Mesenchymal stem cell (in vitro differentiated cells and primary cell): ENCODE measurements around the gene ACBD4.

ENCODE experiments used
- DNase-seq: peaks from one replicate; pipeline ENCODE4 v3.0.0-alpha.2; 2013
- H2AFZ ChIP-seq: one replicate; pipeline ENCODE4 v1.6.1; 2013; ENCODE audit warnings: low read depth, mild to moderate bottlenecking, control low read depth, inconsistent platforms, low read length, moderate library complexity
- H2AK5ac ChIP-seq: 2 replicates; pipeline ENCODE4 v1.6.1; 2013; ENCODE audit warnings: low read length, moderate library complexity, mild to moderate bottlenecking, inconsistent platforms; ENCODE audit not compliant: severe bottlenecking
- H2BK120ac ChIP-seq: one replicate; pipeline ENCODE4 v1.6.1; 2013; ENCODE audit warnings: low read depth, mild to moderate bottlenecking, inconsistent platforms, low read length, moderate library complexity
- H2BK12ac ChIP-seq, 2 experiments: one replicate each; pipeline ENCODE4 v1.6.1; 2013; ENCODE audit warnings: inconsistent platforms in 2 of 2, low read length in 2 of 2, mild to moderate bottlenecking in 2 of 2, moderate library complexity in 2 of 2, control low read depth in 1 of 2
- H2BK15ac ChIP-seq: one replicate; pipeline ENCODE4 v1.6.1; 2013; ENCODE audit warnings: mild to moderate bottlenecking, low read depth, inconsistent platforms; ENCODE audit not compliant: poor library complexity, severe bottlenecking
- H2BK5ac ChIP-seq: 2 replicates; pipeline ENCODE4 v1.6.1; 2013; ENCODE audit warnings: low read depth, mild to moderate bottlenecking, low read length, control low read depth, inconsistent platforms; ENCODE audit not compliant: poor library complexity, severe bottlenecking
- H3K14ac ChIP-seq, 2 experiments: one replicate each; pipeline ENCODE4 v1.6.1; 2013; ENCODE audit warnings: inconsistent platforms in 2 of 2, low read length in 2 of 2, control low read depth in 1 of 2, mild to moderate bottlenecking in 1 of 2, moderate library complexity in 1 of 2
- H3K18ac ChIP-seq, 2 experiments: one replicate each; pipeline ENCODE4 v1.6.1; 2013; ENCODE audit warnings: inconsistent platforms in 2 of 2, low read length in 2 of 2, control low read depth in 1 of 2, low read depth in 1 of 2, mild to moderate bottlenecking in 1 of 2
- H3K23ac ChIP-seq, 2 experiments: one replicate each; pipeline ENCODE4 v1.6.1; 2013; ENCODE audit warnings: inconsistent platforms in 2 of 2, low read length in 2 of 2, mild to moderate bottlenecking in 2 of 2, moderate library complexity in 2 of 2, control low read depth in 1 of 2
- H3K27ac ChIP-seq: 2 replicates; pipeline ENCODE4 v1.5.1; 2013; ENCODE audit warnings: mild to moderate bottlenecking, moderate library complexity, low read length, control low read depth, inconsistent platforms; ENCODE audit not compliant: poor library complexity, severe bottlenecking
- H3K27me3 ChIP-seq, 2 experiments: 2 replicates each; pipeline versions ENCODE4 v1.6.1 to v1.7.0; 2013; ENCODE audit warnings: low read length in 2 of 2, mild to moderate bottlenecking in 2 of 2, moderate library complexity in 2 of 2, control low read depth in 1 of 2, inconsistent platforms in 1 of 2; ENCODE audit not compliant: control insufficient read depth in 1 of 2, insufficient read depth in 1 of 2
- H3K36me3 ChIP-seq, 2 experiments: 2 replicates each; pipeline versions ENCODE4 v1.6.1 to v1.7.0; 2013; ENCODE audit warnings: low read length in 2 of 2, control low read depth in 1 of 2, inconsistent platforms in 1 of 2, low read depth in 1 of 2, mild to moderate bottlenecking in 1 of 2; ENCODE audit not compliant: insufficient read depth in 2 of 2, control insufficient read depth in 1 of 2
- H3K4ac ChIP-seq, 2 experiments: one replicate each; pipeline ENCODE4 v1.6.1; 2013; ENCODE audit warnings: inconsistent platforms in 2 of 2, low read length in 2 of 2, mild to moderate bottlenecking in 2 of 2, moderate library complexity in 2 of 2, control low read depth in 1 of 2, low read depth in 1 of 2
- H3K4me1 ChIP-seq: 2 replicates; pipeline ENCODE4 v1.6.1; 2013; ENCODE audit warnings: low read depth, low read length, control low read depth; ENCODE audit not compliant: control insufficient read depth, insufficient read depth
- H3K4me2 ChIP-seq: 2 replicates; pipeline ENCODE4 v1.6.1; 2013; ENCODE audit warnings: low read length, mild to moderate bottlenecking, inconsistent platforms; ENCODE audit not compliant: poor library complexity, severe bottlenecking
- H3K4me3 ChIP-seq, 2 experiments: 2 replicates each; pipeline versions ENCODE4 v1.5.1 to v1.7.0; 2013; ENCODE audit warnings: low read length in 2 of 2, mild to moderate bottlenecking in 2 of 2, control low read depth in 1 of 2, low read depth in 1 of 2; ENCODE audit not compliant: insufficient read depth in 1 of 2
- H3K79me1 ChIP-seq: replicated peaks from 2 replicates; pipeline ENCODE4 v1.6.1; 2013; ENCODE audit warnings: mild to moderate bottlenecking, control low read depth, low read length, inconsistent platforms; ENCODE audit not compliant: poor library complexity, severe bottlenecking
- H3K9ac ChIP-seq: 2 replicates; pipeline ENCODE4 v1.7.0; 2013; ENCODE audit warnings: mild to moderate bottlenecking, low read length, moderate library complexity
- H3K9me3 ChIP-seq: 2 replicates; pipeline ENCODE4 v1.7.0; 2013; ENCODE audit warnings: mild to moderate bottlenecking, low read length; ENCODE audit not compliant: control insufficient read depth
- H4K8ac ChIP-seq: one replicate; pipeline ENCODE4 v1.6.1; 2013; ENCODE audit warnings: inconsistent platforms, mild to moderate bottlenecking, low read length, moderate library complexity
- H4K91ac ChIP-seq: one replicate; pipeline ENCODE4 v1.6.1; 2013; ENCODE audit warnings: mild to moderate bottlenecking, low read length, inconsistent platforms
- WGBS: methylation state at CpG from one replicate; pipeline ENCODE4 v1.1.7; 2013; ENCODE audit warnings: mixed read lengths; 5-methylcytosine and 5-hydroxymethylcytosine counted together

The ACBD4 gene

DNA sequence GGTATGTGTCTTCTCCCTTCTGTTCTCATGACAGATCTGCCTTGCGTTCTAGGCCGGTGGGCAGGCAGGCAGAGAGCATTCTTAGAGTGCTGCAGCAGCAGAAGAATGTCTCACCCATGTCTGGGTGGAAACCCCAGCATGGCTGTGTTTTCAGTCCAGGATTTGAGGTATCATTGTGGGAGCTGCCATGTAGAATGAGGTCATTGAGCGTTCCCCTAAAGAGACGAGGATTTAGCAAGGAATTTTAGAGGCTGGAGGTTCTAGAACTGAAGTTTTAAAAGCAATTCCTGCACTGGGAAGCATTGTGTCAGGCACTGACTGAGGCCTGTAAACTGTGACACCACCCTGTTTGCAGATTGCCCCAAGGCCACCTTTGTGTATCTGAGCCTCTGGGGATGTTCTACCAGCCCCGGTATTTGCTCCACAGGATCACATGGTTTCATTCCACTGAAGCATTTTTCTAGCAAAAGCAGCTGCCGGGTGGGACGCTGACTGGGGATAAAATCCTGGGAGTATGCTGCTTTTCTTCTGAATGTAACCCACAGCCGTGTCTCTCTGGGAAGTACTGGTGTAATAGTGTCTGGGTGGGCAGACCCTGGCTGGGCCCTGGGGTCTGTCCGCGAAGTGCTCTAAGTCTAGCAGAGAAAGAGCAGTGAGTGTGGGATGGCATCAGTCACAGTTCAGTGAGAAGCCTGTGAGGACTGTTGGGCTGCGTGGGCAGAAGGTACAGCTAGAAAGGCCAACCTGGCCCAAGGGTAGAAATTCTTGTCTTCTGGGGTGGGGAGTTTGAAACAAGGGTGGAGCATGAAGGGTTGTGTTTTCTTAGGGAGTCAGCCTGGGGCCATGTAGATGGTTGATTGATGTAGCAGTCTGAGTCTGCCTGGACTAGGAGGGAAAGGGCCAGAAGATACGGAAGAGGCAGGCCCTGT lies 33.3 kb upstream of the ACBD4 start:
- DNase-seq = peak; percentile 32
- H2AFZ ChIP-seq = no peak overlapping the region
- peaks cover 21% of the 10 kb centered on the region for H3K4me1 ChIP-seq
- H3K14ac ChIP-seq = no peak overlapping the region
- H2BK120ac ChIP-seq = no peak overlapping the region
- peaks cover 80 to 83% of the 10 kb centered on the region in 2 experiments for H3K36me3 ChIP-seq
- H2BK15ac ChIP-seq = no peak overlapping the region
- 96% methylated on average over 12 of the region's 12 CpGs for WGBS
- H2BK5ac ChIP-seq = no peak overlapping the region
- H3K23ac ChIP-seq = no peak overlapping the region
- H3K18ac ChIP-seq = no peak overlapping the region
- H3K9ac ChIP-seq = peak overlapping the region; percentile 70
- no peak overlapping the region for H4K8ac ChIP-seq
- peak overlapping the region; percentile 67 for H2AK5ac ChIP-seq
- H3K4me2 ChIP-seq = no peak overlapping the region
- peak overlapping the region; percentile 80 for H3K27ac ChIP-seq
- H3K4ac ChIP-seq = no peak overlapping the region
- no peaks in the 10 kb centered on the region for H3K9me3 ChIP-seq
- H4K91ac ChIP-seq = no peak overlapping the region
- peaks cover 27% of the 10 kb centered on the region for H3K79me1 ChIP-seq
- no peak overlapping the region for H3K4me3 ChIP-seq
- H2BK12ac ChIP-seq = no peak overlapping the region
- H3K27me3 ChIP-seq = no peaks in the 10 kb centered on the region

DNA sequence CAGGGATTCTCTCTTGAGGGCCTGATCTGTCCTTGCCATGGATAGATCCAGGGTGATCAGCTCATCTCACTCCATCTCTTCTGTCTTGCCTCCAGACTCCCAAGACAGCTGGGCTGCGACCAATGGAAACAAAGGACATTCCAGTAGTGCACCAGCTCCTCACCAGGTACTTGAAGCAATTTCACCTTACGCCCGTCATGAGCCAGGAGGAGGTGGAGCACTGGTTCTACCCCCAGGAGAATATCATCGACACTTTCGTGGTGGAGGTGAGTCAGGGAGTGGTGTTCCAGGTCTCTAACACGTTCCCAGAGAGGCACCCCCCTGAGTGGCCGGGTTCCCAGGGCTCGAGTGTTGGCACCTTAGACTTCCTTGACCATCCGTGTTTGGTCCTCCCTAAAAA lies 32.6 kb upstream of the ACBD4 start:
- no peak overlapping the region for H2BK120ac ChIP-seq
- no peak overlapping the region for H3K14ac ChIP-seq
- H3K79me1 ChIP-seq = peaks cover 22% of the 10 kb centered on the region
- H3K27ac ChIP-seq = peak overlapping the region; percentile 80
- H3K9me3 ChIP-seq = no peaks in the 10 kb centered on the region
- no peak for DNase-seq
- no peak overlapping the region for H4K91ac ChIP-seq
- peak overlapping the region; percentile 70 for H3K9ac ChIP-seq
- H3K4me2 ChIP-seq = no peak overlapping the region
- peak overlapping the region; percentile 12 for H2AK5ac ChIP-seq
- H2BK15ac ChIP-seq = no peak overlapping the region
- peaks cover 21% of the 10 kb centered on the region for H3K4me1 ChIP-seq
- no peak overlapping the region for H3K18ac ChIP-seq
- no peak overlapping the region for H3K4ac ChIP-seq
- H2AFZ ChIP-seq = no peak overlapping the region
- H3K4me3 ChIP-seq = no peak overlapping the region
- no peak overlapping the region for H2BK12ac ChIP-seq
- H2BK5ac ChIP-seq = no peak overlapping the region
- no peak overlapping the region for H4K8ac ChIP-seq
- 96% methylated on average over 9 of the region's 9 CpGs for whole genome bisulfite sequencing
- H3K36me3 ChIP-seq = peaks cover 80 to 83% of the 10 kb centered on the region in 2 experiments
- no peak overlapping the region for H3K23ac ChIP-seq
- no peaks in the 10 kb centered on the region for H3K27me3 ChIP-seq

DNA sequence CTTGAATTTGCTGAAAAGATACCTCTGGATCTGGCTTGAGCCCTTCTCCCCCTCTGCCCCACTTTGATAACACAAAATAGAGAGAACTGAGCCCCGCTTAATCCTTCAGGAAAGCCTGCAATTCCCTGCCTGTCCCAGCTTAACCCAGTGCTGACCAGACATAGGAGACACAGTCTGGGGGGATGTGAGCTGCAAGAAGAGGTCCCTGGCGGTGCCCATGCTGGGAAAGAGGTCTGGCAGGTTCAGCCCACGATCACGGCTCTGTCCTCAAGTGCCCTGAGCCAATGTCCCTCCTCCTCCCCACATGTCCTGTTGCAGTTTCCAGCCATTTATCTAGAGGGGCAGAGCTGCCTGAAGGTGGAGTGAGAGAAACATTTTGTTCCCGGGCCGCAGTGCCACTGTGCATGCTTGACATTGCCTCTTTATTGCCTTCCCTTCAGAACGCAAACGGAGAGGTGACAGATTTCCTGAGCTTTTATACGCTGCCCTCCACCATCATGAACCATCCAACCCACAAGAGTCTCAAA lies 32.2 kb upstream of the ACBD4 start:
- no peak overlapping the region for H2BK15ac ChIP-seq
- no peaks in the 10 kb centered on the region for H3K27me3 ChIP-seq
- DNase-seq = no peak
- no peak overlapping the region for H4K8ac ChIP-seq
- no peak overlapping the region for H2BK120ac ChIP-seq
- H3K23ac ChIP-seq = no peak overlapping the region
- no peak overlapping the region for H2BK5ac ChIP-seq
- peak overlapping the region; percentile 21 for H2AK5ac ChIP-seq
- H3K4me1 ChIP-seq = peaks cover 21% of the 10 kb centered on the region
- H3K9me3 ChIP-seq = no peaks in the 10 kb centered on the region
- WGBS = 90% methylated on average over 9 of the region's 9 CpGs
- peak overlapping the region; percentile 2 for H3K9ac ChIP-seq
- no peak overlapping the region for H3K4ac ChIP-seq
- no peak overlapping the region for H3K4me2 ChIP-seq
- no peak overlapping the region for H2AFZ ChIP-seq
- peaks cover 20% of the 10 kb centered on the region for H3K79me1 ChIP-seq
- peaks cover 80 to 83% of the 10 kb centered on the region in 2 experiments for H3K36me3 ChIP-seq
- peak overlapping the region; percentile 80 for H3K27ac ChIP-seq
- H4K91ac ChIP-seq = no peak overlapping the region
- no peak overlapping the region for H2BK12ac ChIP-seq
- H3K18ac ChIP-seq = no peak overlapping the region
- no peak overlapping the region for H3K4me3 ChIP-seq
- H3K14ac ChIP-seq = no peak overlapping the region

DNA sequence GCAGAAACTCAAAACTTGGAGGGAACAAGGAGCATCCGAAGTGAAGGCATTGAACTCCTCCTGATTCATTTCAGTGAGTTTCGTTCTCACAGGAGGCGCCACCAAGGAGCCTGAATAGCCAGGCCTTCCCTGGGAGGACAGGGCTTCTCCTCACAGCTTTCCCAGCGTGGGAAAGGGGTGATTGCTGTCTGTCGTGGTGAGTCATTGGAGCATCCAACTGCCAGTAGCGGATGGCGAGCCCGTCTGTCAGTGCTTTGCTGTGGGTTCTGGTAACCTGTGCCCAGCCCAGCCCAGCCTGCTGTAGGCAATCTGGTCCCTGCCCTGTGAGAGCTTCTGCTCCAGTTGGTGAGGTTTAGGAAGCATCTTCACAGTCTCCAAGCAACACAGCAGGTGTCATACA lies 31.5 kb upstream of the ACBD4 start:
- Histone ChIP-seq H3K27me3 (no peaks in the 10 kb centered on the region), H3K27ac (no peak overlapping the region), H2BK5ac (no peak overlapping the region), H3K4me3 (no peak overlapping the region), H2BK12ac (no peak overlapping the region), H3K18ac (no peak overlapping the region), H2AFZ (no peak overlapping the region), H3K9ac (no peak overlapping the region), H3K4me1 (peaks cover 18% of the 10 kb centered on the region), H2AK5ac (no peak overlapping the region), H3K36me3 (peaks cover 83 to 84% of the 10 kb centered on the region in 2 experiments), H3K4me2 (no peak overlapping the region), H2BK120ac (no peak overlapping the region), H4K91ac (no peak overlapping the region), H3K9me3 (no peaks in the 10 kb centered on the region), H3K23ac (no peak overlapping the region), H4K8ac (no peak overlapping the region), H3K4ac (no peak overlapping the region), H3K14ac (no peak overlapping the region), H2BK15ac (no peak overlapping the region), H3K79me1 (peaks cover 19% of the 10 kb centered on the region)
- no peak for DNase-seq
- WGBS = 95% methylated on average over 8 of the region's 8 CpGs
